AG10803 (cell line): ENCODE data around the gene STK4.
"Not testable (repeated sequence)": the region's sequence is repeated elsewhere in the genome, so short reads cannot be mapped to it uniquely, and the experiment has no call there.

Source experiments
- DNase-seq: peaks from one replicate; pipeline ENCODE4 v3.0.0; 2010; ENCODE audit warnings: low read depth
- H3K4me3 ChIP-seq: 2 replicates; pipeline ENCODE4 v1.5.1; 2011; ENCODE audit warnings: mild to moderate bottlenecking, low read length, control low read depth
- TF ChIP-seq, protein P1 (sequence below): conservative IDR thresholded peaks from 2 replicates; pipeline ENCODE4 v1.5.1; 2011; ENCODE audit warnings: mild to moderate bottlenecking, low read length, control low read depth, inconsistent platforms

STK4 gene

DNA sequence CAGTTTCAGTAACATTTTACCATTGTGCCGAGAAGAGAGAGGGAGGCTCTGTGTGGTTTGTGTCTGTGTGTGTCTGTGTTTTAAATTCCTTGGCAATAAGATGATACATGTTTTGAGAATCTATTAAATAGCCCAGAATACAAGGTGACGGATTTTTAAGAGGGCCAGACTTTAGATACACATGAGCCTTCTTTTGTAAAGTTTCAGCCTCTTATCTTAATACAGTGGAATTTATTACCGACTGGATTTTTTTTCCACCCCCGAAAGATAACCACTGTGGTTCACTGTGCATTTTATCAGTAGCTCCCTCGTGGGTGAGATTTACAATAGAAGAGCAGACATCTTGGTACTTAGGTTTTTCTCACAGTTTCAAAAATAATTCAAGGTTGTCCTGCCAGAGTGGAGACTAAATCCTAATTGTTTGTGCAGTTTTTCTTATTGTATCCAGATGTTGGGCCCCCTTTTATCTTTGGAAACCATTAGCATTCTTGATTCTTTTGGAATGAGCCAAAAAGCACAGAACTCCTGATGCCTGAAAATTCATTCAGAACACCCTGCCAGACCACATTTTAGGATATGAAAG lies 49.9 kb downstream of the STK4 start:
- no peak overlapping the region for H3K4me3 ChIP-seq
- TF ChIP-seq, protein P1, sequence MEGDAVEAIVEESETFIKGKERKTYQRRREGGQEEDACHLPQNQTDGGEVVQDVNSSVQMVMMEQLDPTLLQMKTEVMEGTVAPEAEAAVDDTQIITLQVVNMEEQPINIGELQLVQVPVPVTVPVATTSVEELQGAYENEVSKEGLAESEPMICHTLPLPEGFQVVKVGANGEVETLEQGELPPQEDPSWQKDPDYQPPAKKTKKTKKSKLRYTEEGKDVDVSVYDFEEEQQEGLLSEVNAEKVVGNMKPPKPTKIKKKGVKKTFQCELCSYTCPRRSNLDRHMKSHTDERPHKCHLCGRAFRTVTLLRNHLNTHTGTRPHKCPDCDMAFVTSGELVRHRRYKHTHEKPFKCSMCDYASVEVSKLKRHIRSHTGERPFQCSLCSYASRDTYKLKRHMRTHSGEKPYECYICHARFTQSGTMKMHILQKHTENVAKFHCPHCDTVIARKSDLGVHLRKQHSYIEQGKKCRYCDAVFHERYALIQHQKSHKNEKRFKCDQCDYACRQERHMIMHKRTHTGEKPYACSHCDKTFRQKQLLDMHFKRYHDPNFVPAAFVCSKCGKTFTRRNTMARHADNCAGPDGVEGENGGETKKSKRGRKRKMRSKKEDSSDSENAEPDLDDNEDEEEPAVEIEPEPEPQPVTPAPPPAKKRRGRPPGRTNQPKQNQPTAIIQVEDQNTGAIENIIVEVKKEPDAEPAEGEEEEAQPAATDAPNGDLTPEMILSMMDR = no peak
- DNase-seq = peak; percentile 69

DNA sequence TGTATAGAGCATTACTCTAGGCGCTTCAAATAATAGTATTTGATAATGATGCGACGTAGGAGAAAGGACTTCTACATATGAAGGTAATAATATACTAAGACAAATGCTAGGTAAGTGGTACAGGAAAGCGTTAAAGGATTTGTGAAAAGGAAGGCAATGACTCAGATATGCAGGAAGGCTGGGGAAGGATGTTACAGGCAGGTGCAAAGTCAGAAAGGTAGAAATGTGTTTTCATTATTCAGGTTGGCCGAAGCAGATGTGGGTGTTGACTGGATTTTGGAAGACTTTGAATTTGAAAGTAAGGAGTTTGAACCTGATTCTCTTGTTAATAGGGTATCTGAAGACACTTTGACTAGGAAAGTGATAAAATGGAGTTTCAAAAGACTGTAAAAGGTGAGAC lies 51.0 kb downstream of the STK4 start:
- no peak for DNase-seq
- TF ChIP-seq, protein P1 = no peak

DNA sequence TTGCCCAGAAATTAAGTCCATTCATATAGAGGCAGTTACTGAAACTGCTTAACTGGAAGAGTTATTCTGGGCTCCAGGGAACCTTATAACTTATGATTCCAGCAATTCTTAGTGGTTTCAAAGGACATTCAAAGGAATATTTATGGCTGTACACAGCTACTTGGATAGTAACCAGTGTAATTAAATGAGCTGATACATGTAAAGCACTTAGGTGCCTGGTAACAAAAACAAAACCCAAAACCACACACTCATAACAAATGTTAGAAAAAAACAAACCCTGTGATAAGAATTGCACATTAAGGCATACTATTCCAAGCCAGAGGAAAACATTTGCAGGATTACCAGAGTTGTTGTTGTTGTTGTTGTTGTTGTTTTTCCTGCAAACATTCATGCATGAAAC lies 51.5 kb downstream of the STK4 start:
- TF ChIP-seq, protein P1 = no peak
- no peak overlapping the region for H3K4me3 ChIP-seq
- DNase-seq = peak; percentile 87

More for the DNA sequence above, 51.0 kb downstream of the STK4 start:
- no peak overlapping the region for H3K4me3 ChIP-seq

DNA sequence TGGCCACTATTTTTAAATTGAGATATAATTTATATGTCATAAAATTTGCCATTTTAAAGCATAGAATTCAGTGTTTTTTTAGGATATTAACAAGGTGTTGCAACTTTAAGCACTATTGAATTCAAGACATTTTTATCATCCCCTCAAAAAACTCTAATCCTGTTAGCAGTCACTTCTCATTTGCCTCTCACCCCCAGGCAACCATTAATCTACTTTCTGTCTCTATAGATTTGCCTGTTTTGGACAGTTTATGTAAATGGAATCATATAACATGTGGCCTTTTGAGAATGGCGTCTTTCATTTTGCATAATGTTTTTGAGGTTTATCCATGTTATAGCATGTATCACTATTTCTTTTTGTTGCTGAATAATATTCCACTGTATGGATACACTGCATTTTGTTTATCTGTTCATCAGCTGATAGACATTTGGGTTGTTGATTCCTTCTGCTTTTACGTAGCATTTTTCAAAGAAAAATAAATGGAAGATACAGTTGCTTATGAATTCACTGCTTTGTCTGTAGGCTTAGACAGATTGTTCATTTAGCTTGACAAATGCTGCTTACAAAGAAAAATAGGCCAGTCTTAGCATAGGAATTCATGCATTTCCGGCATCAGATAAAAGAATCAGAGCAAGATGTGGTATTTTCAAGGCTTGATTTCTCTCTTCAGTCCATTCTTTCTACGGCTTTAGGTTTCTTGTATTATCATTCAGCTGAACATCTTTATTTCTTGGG lies 52.9 kb downstream of the STK4 start:
- H3K4me3 ChIP-seq = no peak overlapping the region
- TF ChIP-seq, protein P1 = no peak
- no peak for DNase-seq

DNA sequence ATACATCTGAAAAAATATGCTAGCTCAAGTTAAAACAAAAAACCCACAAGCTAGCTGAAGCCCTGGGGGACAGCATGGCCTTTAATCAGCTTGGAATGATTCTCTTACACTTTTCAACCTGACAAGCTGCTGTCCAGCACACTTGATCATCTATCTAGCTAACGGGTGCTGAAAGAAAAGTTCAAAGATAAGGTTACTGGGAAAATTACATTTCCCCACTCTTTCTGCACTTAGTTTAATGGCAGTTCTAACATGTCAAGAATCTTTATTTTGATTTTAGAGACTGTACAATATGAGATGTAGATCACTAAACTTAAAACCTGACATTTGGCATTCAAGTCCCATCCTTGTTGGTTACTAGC lies 53.4 kb downstream of the STK4 start:
- TF ChIP-seq, protein P1 = no peak
- DNase-seq = no peak
- H3K4me3 ChIP-seq = no peak overlapping the region

DNA sequence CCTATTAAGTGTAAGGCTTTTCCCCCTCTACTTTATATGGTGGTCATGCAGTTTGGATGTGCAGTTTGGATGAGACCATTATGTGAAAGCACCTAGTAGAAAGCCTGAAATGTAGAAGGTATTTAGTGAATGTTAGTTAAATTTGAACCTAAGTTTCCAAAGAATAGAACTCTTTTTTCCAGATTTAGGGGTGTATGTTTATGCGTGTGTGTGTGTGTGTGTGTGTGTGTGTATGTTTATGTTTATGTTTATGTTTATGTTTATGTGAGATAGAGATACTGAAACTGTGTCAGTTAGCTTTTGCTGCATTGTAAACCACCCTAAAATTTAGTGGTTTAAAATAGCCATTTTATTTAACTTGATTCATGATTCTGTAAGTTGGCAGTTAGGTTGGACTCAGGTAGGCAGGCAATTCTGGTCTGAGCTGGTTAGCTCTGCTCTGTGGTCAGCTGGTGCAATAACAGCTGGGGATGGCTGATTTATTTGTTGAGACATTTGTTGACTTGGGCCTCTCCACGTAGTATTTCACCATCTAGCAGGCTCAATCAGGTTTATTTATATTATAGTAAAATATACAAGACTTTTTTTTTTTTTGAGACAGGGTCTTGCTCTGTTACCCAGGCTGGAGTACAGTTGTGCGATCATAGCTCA lies 54.0 kb downstream of the STK4 start:
- TF ChIP-seq, protein P1 = no peak
- no peak overlapping the region for H3K4me3 ChIP-seq
- peak; percentile 42 for DNase-seq

DNA sequence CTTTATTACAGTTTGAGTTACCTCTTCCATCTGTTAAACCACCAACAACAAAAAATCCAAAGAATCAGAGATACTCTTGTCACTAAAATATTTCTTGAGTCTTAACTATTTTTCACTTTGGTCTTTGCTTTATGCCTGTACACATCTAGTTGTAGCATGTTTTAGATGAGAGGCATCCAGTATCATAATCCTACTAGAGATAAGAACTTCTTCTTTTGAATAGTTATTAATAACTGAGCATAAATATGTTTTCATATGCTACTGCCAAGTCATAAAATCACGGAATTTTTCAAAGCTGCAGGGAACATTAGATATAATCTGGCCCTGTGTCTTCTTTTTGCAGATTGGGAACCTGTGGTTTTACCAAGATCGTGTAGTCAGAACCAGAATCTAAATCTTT lies 55.3 kb downstream of the STK4 start:
- no peak overlapping the region for H3K4me3 ChIP-seq
- TF ChIP-seq, protein P1 = no peak
- no peak for DNase-seq

DNA sequence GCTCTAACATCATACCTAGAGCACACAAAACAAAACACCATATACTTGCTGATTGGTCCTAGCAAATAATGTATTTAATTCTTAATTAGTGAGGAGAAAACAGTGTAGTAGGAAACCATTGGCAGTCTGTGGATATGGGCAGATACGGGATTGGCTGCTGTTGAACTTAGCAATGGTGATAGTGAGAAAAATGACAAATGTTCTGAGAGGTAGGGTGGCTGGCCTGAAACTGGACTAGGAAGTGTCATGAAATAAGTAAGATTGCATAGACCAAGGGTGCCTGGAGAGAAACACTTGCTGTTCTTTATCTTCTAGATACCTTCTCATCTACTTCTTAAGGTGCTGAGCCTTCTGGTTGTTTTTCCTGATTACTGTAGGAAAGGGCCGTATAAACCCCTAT lies 56.8 kb downstream of the STK4 start:
- not testable (repeated sequence) for DNase-seq, H3K4me3 ChIP-seq
